Esophagus (tissue), 2 donors: ENCODE data around the gene BPTF. TPM values are rescaled to one million over a fixed set of nuclear protein-coding genes. Genes with fewer than 3 reads are reported as not detected.
"Not testable (repeated sequence)": the region's sequence is repeated elsewhere in the genome, so short reads cannot be mapped to it uniquely, and the experiment has no call there.

Experiments used
- H3K27ac ChIP-seq, 2 donors: one replicate each; pipeline ENCODE4 v1.5.1; 2013; ENCODE audit warnings: low read depth in 2 of 2, mild to moderate bottlenecking in 2 of 2, inconsistent platforms in 1 of 2, low read length in 1 of 2, moderate library complexity in 1 of 2
- H3K27me3 ChIP-seq, 2 donors: one replicate each; pipeline ENCODE4 v1.6.1; 2013; ENCODE audit warnings: low read length in 2 of 2, control low read depth in 1 of 2, mild to moderate bottlenecking in 1 of 2; ENCODE audit not compliant: insufficient read depth in 2 of 2, control insufficient read depth in 1 of 2
- H3K36me3 ChIP-seq, 2 donors: one replicate each; pipeline ENCODE4 v1.6.1; 2013; ENCODE audit warnings: low read length in 1 of 2; ENCODE audit not compliant: control insufficient read depth in 2 of 2, insufficient read depth in 2 of 2
- H3K4me1 ChIP-seq, 2 donors: one replicate each; pipeline ENCODE4 v1.6.1; 2013; ENCODE audit warnings: low read length in 1 of 2; ENCODE audit not compliant: control insufficient read depth in 2 of 2, insufficient read depth in 2 of 2
- H3K4me3 ChIP-seq, 2 donors: one replicate each; pipeline ENCODE4 v1.5.1; 2013; ENCODE audit warnings: low read length in 2 of 2, mild to moderate bottlenecking in 2 of 2, low read depth in 1 of 2, moderate library complexity in 1 of 2
- H3K9me3 ChIP-seq, 2 donors: one replicate each; pipeline ENCODE4 v1.6.1; 2013; ENCODE audit warnings: mild to moderate bottlenecking in 2 of 2, low read depth in 1 of 2, low read length in 1 of 2, moderate library complexity in 1 of 2; ENCODE audit not compliant: control insufficient read depth in 2 of 2, insufficient read depth in 1 of 2
- WGBS, 2 donors: extraction: QIAGEN DNeasy Blood & Tissue Kit; methylation state at CpG; one replicate each; pipeline ENCODE4 v1.1.7; 2013; 5-methylcytosine and 5-hydroxymethylcytosine counted together
- polyA plus RNA-seq, 2 donors: library from polyadenylated mRNA; stranded (reverse); fragments of 200-250 nt; gene quantifications; one replicate each; pipeline ENCODE4 v1.2.3, GENCODE V29; 2013
- donor health status: healthy with polysubstance abuse.
- donor health status: Bipolar disorder and iron deficiency.

BPTF gene
- polyA plus RNA-seq, 2 donors, result 14.5 to 17.8 TPM

- no peaks in the 10 kb centered on the region for H3K36me3 ChIP-seq
- no peak overlapping the region for H3K27ac ChIP-seq
- 83 to 85% methylated on average over 3 of the region's 3 CpGs for WGBS, 2 donors
- H3K4me1 ChIP-seq, result peaks cover 0 to 2% of the 10 kb centered on the region in 2 donors
- no peaks in the 10 kb centered on the region for H3K9me3 ChIP-seq
- H3K4me3 ChIP-seq, result no peak overlapping the region
- no peaks in the 10 kb centered on the region for H3K27me3 ChIP-seq
Observed at GRCh38 chr17:67833946-67834631, 8.8 kb downstream of the BPTF start.

- H3K4me1 ChIP-seq, result peaks cover 0 to 2% of the 10 kb centered on the region in 2 donors
- no peak overlapping the region for H3K4me3 ChIP-seq
- WGBS, 2 donors, result 89 to 94% methylated on average over 2 of the region's 2 CpGs
- H3K36me3 ChIP-seq, result no peaks in the 10 kb centered on the region
- no peaks in the 10 kb centered on the region for H3K9me3 ChIP-seq
- H3K27ac ChIP-seq, result no peak overlapping the region
- no peaks in the 10 kb centered on the region for H3K27me3 ChIP-seq
Observed at GRCh38 chr17:67834634-67835033, 9.3 kb downstream of the BPTF start.

GRCh38 chr17:67836205-67836987 is 11.1 kb downstream of the BPTF start:
- H3K27ac ChIP-seq, result no peak overlapping the region
- H3K9me3 ChIP-seq, result no peaks in the 10 kb centered on the region
- no peaks in the 10 kb centered on the region for H3K27me3 ChIP-seq
- H3K4me3 ChIP-seq, result no peak overlapping the region
- no peaks in the 10 kb centered on the region for H3K36me3 ChIP-seq
- WGBS, 2 donors, result 45 to 50% methylated on average over 4 of the region's 4 CpGs
- H3K4me1 ChIP-seq, result no peaks in the 10 kb centered on the region

GRCh38 chr17:67837965-67838364 is 12.7 kb downstream of the BPTF start:
- Histone ChIP-seq H3K4me1 (no peaks in the 10 kb centered on the region), H3K27me3 (no peaks in the 10 kb centered on the region), H3K9me3 (no peaks in the 10 kb centered on the region), H3K27ac (no peak overlapping the region), H3K4me3 (no peak overlapping the region), H3K36me3 (no peaks in the 10 kb centered on the region)
- 97 to 98% methylated on average over 2 of the region's 2 CpGs for WGBS, 2 donors

- Histone ChIP-seq H3K27me3 (no peaks in the 10 kb centered on the region), H3K4me1 (no peaks in the 10 kb centered on the region), H3K27ac (no peak overlapping the region), H3K4me3 (no peak overlapping the region), H3K9me3 (no peaks in the 10 kb centered on the region), H3K36me3 (no peaks in the 10 kb centered on the region)
- WGBS, 2 donors, result 74 to 80% methylated on average over 3 of the region's 3 CpGs
Observed at GRCh38 chr17:67838538-67838937, 13.2 kb downstream of the BPTF start.

GRCh38 chr17:67841992-67842391 is 16.7 kb downstream of the BPTF start:
- Histone ChIP-seq H3K27me3 (no peaks in the 10 kb centered on the region), H3K4me3 (no peak overlapping the region), H3K4me1 (no peaks in the 10 kb centered on the region), H3K36me3 (no peaks in the 10 kb centered on the region), H3K27ac (no peak overlapping the region), H3K9me3 (no peaks in the 10 kb centered on the region)
- 92 to 94% methylated on average over 2 of the region's 2 CpGs for WGBS, 2 donors

- H3K4me3 ChIP-seq, result no peak overlapping the region
- no peaks in the 10 kb centered on the region for H3K9me3 ChIP-seq
- no peaks in the 10 kb centered on the region for H3K4me1 ChIP-seq
- H3K27ac ChIP-seq, result no peak overlapping the region
- no peaks in the 10 kb centered on the region for H3K36me3 ChIP-seq
- no peaks in the 10 kb centered on the region for H3K27me3 ChIP-seq
Observed at GRCh38 chr17:67842648-67843047, 17.3 kb downstream of the BPTF start.

- Histone ChIP-seq H3K9me3 (no peaks in the 10 kb centered on the region), H3K4me1 (no peaks in the 10 kb centered on the region), H3K36me3 (no peaks in the 10 kb centered on the region), H3K27ac (no peak overlapping the region), H3K27me3 (no peaks in the 10 kb centered on the region), H3K4me3 (no peak overlapping the region)
- 91 to 92% methylated on average over 5 of the region's 5 CpGs for WGBS, 2 donors
Observed at GRCh38 chr17:67845374-67845773, 20.1 kb downstream of the BPTF start.

- WGBS, 2 donors, result 85 to 88% methylated on average over 5 of the region's 5 CpGs
- not testable (repeated sequence) for H3K27ac ChIP-seq, H3K27me3 ChIP-seq, H3K9me3 ChIP-seq, H3K36me3 ChIP-seq, H3K4me1 ChIP-seq, H3K4me3 ChIP-seq
Observed at GRCh38 chr17:67848189-67848588, 22.9 kb downstream of the BPTF start.

- H3K4me3 ChIP-seq, H3K27ac ChIP-seq, H3K27me3 ChIP-seq, H3K36me3 ChIP-seq, H3K9me3 ChIP-seq, H3K4me1 ChIP-seq: not testable (repeated sequence)
- WGBS, 2 donors, result 89% methylated on average over 3 of the region's 3 CpGs
Observed at GRCh38 chr17:67848846-67849245, 23.5 kb downstream of the BPTF start.
